SK-N-SH (cell line): ENCODE measurements around the gene OPN1SW. TPM values are rescaled to one million over a fixed set of nuclear protein-coding genes. Genes with fewer than 3 reads are reported as not detected.

Source experiments
- CTCF ChIA-PET: fragments of 300-600, 350-600 bp; formaldehyde crosslinking; extraction: SDS; loops from one replicate; lab custom pipeline; 2021; lab: Yijun Ruan, JAX
- POLR2A ChIA-PET: fragments of 350-600 bp; sonication (Branson Sonifier 250); formaldehyde crosslinking; extraction: SDS; loops from one replicate; lab custom pipeline; 2020; ENCODE audit warnings: antibody characterized with exemption, inconsistent platforms; lab: Yijun Ruan, JAX
- DNase-seq: peaks from one replicate; pipeline ENCODE4 v3.0.0; 2012
- H2AFZ ChIP-seq: fragments of 200-600 bp; sonication (generic); 2 replicates; pipeline ENCODE4 v1.8.1; 2016; ENCODE audit warnings: antibody characterized with exemption, mild to moderate bottlenecking, low read depth
- H3F3A ChIP-seq: fragments of 200-600 bp; sonication (generic); replicated peaks from 2 replicates; pipeline ENCODE3; 2016; ENCODE audit warnings: antibody characterized with exemption, mild to moderate bottlenecking; ENCODE audit not compliant: insufficient read depth
- H3K27ac ChIP-seq, 2 experiments: fragments of 200-500 bp in 1 of 2; fragments of 200-600 bp in 1 of 2; sonication (Bioruptor generic) in 1 of 2; sonication (generic), shearing (Covaris generic) in 1 of 2; 2 replicates each; pipeline versions ENCODE4 v1.5.1 to v1.6.1; 2014 to 2016; ENCODE audit warnings: low read depth in 2 of 2, inconsistent platforms in 1 of 2, low read length in 1 of 2, mild to moderate bottlenecking in 1 of 2, mixed read lengths in 1 of 2
- H3K27me3 ChIP-seq: fragments of 200-600 bp; sonication (generic), shearing (Covaris generic); 2 replicates; pipeline ENCODE4 v1.6.1; 2016; ENCODE audit warnings: mixed run types; ENCODE audit not compliant: insufficient read depth
- H3K36me3 ChIP-seq, 2 experiments: fragments of 200-500 bp in 1 of 2; fragments of 200-600 bp in 1 of 2; sonication (Bioruptor generic) in 1 of 2; sonication (generic) in 1 of 2; replicated peaks in 1 of 2; 2 replicates each; pipeline versions ENCODE3 to v1.5.1; 2014 to 2016; ENCODE audit warnings: low read length in 1 of 2, mild to moderate bottlenecking in 1 of 2; ENCODE audit not compliant: insufficient read depth in 2 of 2, control insufficient read depth in 1 of 2
- H3K4me1 ChIP-seq, 2 experiments: fragments of 200-500 bp in 1 of 2; fragments of 200-600 bp in 1 of 2; sonication (Bioruptor generic) in 1 of 2; sonication (generic), shearing (Covaris generic) in 1 of 2; 2 replicates each; pipeline versions ENCODE4 v1.5.1 to v1.6.1; 2014 to 2016; ENCODE audit warnings: low read depth in 1 of 2, low read length in 1 of 2, mixed run types in 1 of 2; ENCODE audit not compliant: insufficient read depth in 2 of 2, control insufficient read depth in 1 of 2
- H3K4me2 ChIP-seq: fragments of 200-600 bp; sonication (generic), shearing (Covaris generic); 2 replicates; pipeline ENCODE4 v1.6.1; 2017; ENCODE audit warnings: mixed run types
- H3K4me3 ChIP-seq, 2 experiments: fragments of 200-500 bp in 1 of 2; fragments of 200-600 bp in 1 of 2; sonication (Bioruptor generic) in 1 of 2; sonication (generic), shearing (Covaris generic) in 1 of 2; 2 replicates each; pipeline versions ENCODE4 v1.5.1 to v1.8.1; 2014 to 2016; ENCODE audit warnings: low read depth in 2 of 2, inconsistent platforms in 1 of 2, low read length in 1 of 2, mild to moderate bottlenecking in 1 of 2, mixed read lengths in 1 of 2, moderate library complexity in 1 of 2
- H3K79me2 ChIP-seq: fragments of 200-600 bp; sonication (generic); 2 replicates; pipeline ENCODE4 v1.8.1; 2017; ENCODE audit warnings: mild to moderate bottlenecking; ENCODE audit not compliant: insufficient read depth
- H3K9ac ChIP-seq: fragments of 200-600 bp; sonication (generic); 2 replicates; pipeline ENCODE4 v1.6.1; 2017; ENCODE audit warnings: mixed run types
- H3K9me2 ChIP-seq: fragments of 200-600 bp; sonication (generic); 2 replicates; pipeline ENCODE4 v1.6.1; 2017; ENCODE audit warnings: mixed run types
- H3K9me3 ChIP-seq: fragments of 200-600 bp; sonication (generic); 2 replicates; pipeline ENCODE4 v1.6.1; 2017; ENCODE audit warnings: mixed run types, mild to moderate bottlenecking, moderate library complexity
- H4K20me1 ChIP-seq: fragments of 200-600 bp; sonication (generic); 2 replicates; pipeline ENCODE4 v1.6.1; 2017; ENCODE audit warnings: mild to moderate bottlenecking, mixed run types; ENCODE audit not compliant: insufficient read depth
- ELF1 ChIP-seq: IDR thresholded peaks from 2 replicates; pipeline ENCODE4 v1.4.0; 2012
- EZH2phosphoT487 ChIP-seq: fragments of 200-600 bp; sonication (generic); IDR thresholded peaks from 2 replicates; pipeline ENCODE4 v1.6.1; 2017; ENCODE audit warnings: low read depth, mixed run types, mild to moderate bottlenecking, antibody characterized with exemption, moderate library complexity, borderline replicate concordance
- FOXJ3 ChIP-seq: sonication (generic); formaldehyde crosslinking; IDR thresholded peaks from 2 replicates; pipeline ENCODE4 v1.5.1; 2020; ENCODE audit warnings: mild to moderate bottlenecking, missing genetic modification reagents
- GATA2 ChIP-seq: sonication (generic); formaldehyde crosslinking; IDR thresholded peaks from 2 replicates; pipeline ENCODE4 v1.5.0; 2020; ENCODE audit warnings: mild to moderate bottlenecking, missing genetic modification reagents
- POLR2AphosphoS5 ChIP-seq: IDR thresholded peaks from 2 replicates; pipeline ENCODE4 v1.6.1; 2012; ENCODE audit warnings: low read depth, low read length
- RAD21 ChIP-seq: IDR thresholded peaks from 2 replicates; pipeline ENCODE4 v1.6.1; 2012; ENCODE audit warnings: mild to moderate bottlenecking, low read length
- TAF1 ChIP-seq: IDR thresholded peaks from 2 replicates; pipeline ENCODE4 v1.6.1; 2012; ENCODE audit warnings: low read depth, mild to moderate bottlenecking, low read length, moderate library complexity, borderline replicate concordance
- TCF12 ChIP-seq: IDR thresholded peaks from 2 replicates; pipeline ENCODE4 v1.4.0; 2012
- YY1 ChIP-seq: IDR thresholded peaks from 2 replicates; pipeline ENCODE4 v1.4.0; 2012; ENCODE audit warnings: low read depth, mild to moderate bottlenecking
- WGBS: methylation state at CpG from one replicate; pipeline ENCODE4 v1.1.6; 2017; ENCODE audit warnings: low lambda C conversion rate; 5-methylcytosine and 5-hydroxymethylcytosine counted together
- polyA plus RNA-seq, 3 experiments: library from polyadenylated mRNA; depleted of rRNA; stranded (reverse); fragments of >200 nt; gene quantifications; 2 replicates each; pipeline ENCODE4 v1.2.3, GENCODE V29; 2012
- TF ChIP-seq, protein P1 (sequence below): IDR thresholded peaks from 2 replicates; pipeline ENCODE4 v1.4.0; 2012; ENCODE audit warnings: low read depth
- TF ChIP-seq, protein P2 (sequence below): IDR thresholded peaks from 2 replicates; pipeline ENCODE4 v1.6.1; 2012; ENCODE audit warnings: mild to moderate bottlenecking, low read depth, low read length, moderate library complexity
- TF ChIP-seq, protein P3 (sequence below): fragments of 150-350 bp; IDR thresholded peaks from 2 replicates; pipeline ENCODE4 v1.6.1; 2017; ENCODE audit warnings: antibody characterized with exemption, low read length, low read depth, borderline replicate concordance

The OPN1SW gene
- polyA plus RNA-seq, 1 of the 3 experiments (the other 2 are of a cell fraction): 0.05 TPM

DNA sequence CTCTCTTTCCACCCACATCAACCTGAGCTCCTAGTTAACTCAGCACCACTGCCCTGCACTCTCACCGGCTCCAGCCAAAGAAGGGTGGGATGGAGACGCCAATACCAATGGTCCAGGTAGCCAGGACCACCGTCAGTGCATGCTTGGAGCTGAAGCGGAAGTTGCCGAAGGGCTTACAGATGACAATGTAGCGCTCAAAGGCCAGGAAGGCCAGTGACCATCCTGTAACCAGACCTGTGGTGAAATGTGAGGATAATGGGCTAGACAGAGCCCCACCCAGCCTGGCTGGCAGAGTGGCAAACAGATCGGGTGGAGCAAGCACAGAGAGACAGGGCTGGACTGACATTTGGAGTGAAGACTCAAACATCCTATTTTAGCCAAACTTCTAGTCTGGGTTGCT, 673 bp downstream of the OPN1SW start:
- Histone ChIP-seq H3K4me3 (no peak overlapping the region), H3K9me3 (peaks cover 13% of the 10 kb centered on the region), H3K4me2 (no peak overlapping the region), H3K27ac (no peak overlapping the region), H3K36me3 (peaks cover 36 to 48% of the 10 kb centered on the region in 2 experiments), H3K27me3 (no peaks in the 10 kb centered on the region), H2AFZ (no peak overlapping the region), H3K79me2 (0 out of 2 replicates have a peak, but pooled peaks cover 2% of the 10 kb centered on the region), H4K20me1 (no peaks in the 10 kb centered on the region), H3K9ac (no peak overlapping the region), H3K9me2 (no peaks in the 10 kb centered on the region), H3K4me1 (peaks cover 0 to 3% of the 10 kb centered on the region in 2 experiments; a peak in 1 of 4 replicates), H3F3A (peaks cover 56% of the 10 kb centered on the region)
- WGBS: 99% methylated on average over 7 of the region's 7 CpGs
- DNase-seq: no peak
- CTCF ChIA-PET: interaction anchor here (0.7 to 1.2 kb wide), 2 partner anchors 8 to 109 kb away, joined by 3 to 5 read pairs; no protein-coding TSS in a partner anchor
- TF ChIP-seq TAF1 (no peak), EZH2phosphoT487 (no peak), TCF12 (no peak), RAD21 (no peak), ELF1 (no peak), FOXJ3 (CRISPR knock-in tag) (no peak), YY1 (no peak), GATA2 (CRISPR knock-in tag) (no peak), POLR2AphosphoS5 (no peak)
- TF ChIP-seq, protein P1, sequence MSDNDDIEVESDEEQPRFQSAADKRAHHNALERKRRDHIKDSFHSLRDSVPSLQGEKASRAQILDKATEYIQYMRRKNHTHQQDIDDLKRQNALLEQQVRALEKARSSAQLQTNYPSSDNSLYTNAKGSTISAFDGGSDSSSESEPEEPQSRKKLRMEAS: no peak
- TF ChIP-seq, protein P2, sequence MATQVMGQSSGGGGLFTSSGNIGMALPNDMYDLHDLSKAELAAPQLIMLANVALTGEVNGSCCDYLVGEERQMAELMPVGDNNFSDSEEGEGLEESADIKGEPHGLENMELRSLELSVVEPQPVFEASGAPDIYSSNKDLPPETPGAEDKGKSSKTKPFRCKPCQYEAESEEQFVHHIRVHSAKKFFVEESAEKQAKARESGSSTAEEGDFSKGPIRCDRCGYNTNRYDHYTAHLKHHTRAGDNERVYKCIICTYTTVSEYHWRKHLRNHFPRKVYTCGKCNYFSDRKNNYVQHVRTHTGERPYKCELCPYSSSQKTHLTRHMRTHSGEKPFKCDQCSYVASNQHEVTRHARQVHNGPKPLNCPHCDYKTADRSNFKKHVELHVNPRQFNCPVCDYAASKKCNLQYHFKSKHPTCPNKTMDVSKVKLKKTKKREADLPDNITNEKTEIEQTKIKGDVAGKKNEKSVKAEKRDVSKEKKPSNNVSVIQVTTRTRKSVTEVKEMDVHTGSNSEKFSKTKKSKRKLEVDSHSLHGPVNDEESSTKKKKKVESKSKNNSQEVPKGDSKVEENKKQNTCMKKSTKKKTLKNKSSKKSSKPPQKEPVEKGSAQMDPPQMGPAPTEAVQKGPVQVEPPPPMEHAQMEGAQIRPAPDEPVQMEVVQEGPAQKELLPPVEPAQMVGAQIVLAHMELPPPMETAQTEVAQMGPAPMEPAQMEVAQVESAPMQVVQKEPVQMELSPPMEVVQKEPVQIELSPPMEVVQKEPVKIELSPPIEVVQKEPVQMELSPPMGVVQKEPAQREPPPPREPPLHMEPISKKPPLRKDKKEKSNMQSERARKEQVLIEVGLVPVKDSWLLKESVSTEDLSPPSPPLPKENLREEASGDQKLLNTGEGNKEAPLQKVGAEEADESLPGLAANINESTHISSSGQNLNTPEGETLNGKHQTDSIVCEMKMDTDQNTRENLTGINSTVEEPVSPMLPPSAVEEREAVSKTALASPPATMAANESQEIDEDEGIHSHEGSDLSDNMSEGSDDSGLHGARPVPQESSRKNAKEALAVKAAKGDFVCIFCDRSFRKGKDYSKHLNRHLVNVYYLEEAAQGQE: no peak
- TF ChIP-seq, protein P3, sequence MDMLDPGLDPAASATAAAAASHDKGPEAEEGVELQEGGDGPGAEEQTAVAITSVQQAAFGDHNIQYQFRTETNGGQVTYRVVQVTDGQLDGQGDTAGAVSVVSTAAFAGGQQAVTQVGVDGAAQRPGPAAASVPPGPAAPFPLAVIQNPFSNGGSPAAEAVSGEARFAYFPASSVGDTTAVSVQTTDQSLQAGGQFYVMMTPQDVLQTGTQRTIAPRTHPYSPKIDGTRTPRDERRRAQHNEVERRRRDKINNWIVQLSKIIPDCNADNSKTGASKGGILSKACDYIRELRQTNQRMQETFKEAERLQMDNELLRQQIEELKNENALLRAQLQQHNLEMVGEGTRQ: no peak
- POLR2A ChIA-PET: interaction anchor here (1.0 kb wide), 1 partner anchor 8 kb away, joined by 4 read pairs; no protein-coding TSS in a partner anchor
